HepG2 (cell line): Measurements from ENCODE around the gene CD300LF. TPM values are rescaled to one million over a fixed set of nuclear protein-coding genes. Genes with fewer than 3 reads are reported as not detected.

Experiments
- ATM ChIP-seq: fragments of 450-650 bp; IDR thresholded peaks from 2 replicates; pipeline ENCODE4 v1.7.1; 2017; ENCODE audit warnings: mild to moderate bottlenecking, borderline replicate concordance
- BRF2 ChIP-seq: sonication (generic); formaldehyde crosslinking; IDR thresholded peaks from 2 replicates; pipeline ENCODE4 v1.8.1; 2022; ENCODE audit warnings: mild to moderate bottlenecking, missing genetic modification reagents
- CCDC6 ChIP-seq: sonication (generic); formaldehyde crosslinking; IDR thresholded peaks from 2 replicates; pipeline ENCODE4 v1.8.1; 2022; ENCODE audit warnings: mild to moderate bottlenecking, missing genetic modification reagents, moderate library complexity
- KLF15 ChIP-seq: sonication (generic); formaldehyde crosslinking; IDR thresholded peaks from 2 replicates; pipeline ENCODE4 v1.8.1; 2023; ENCODE audit warnings: borderline replicate concordance, mild to moderate bottlenecking, inconsistent platforms, missing genetic modification reagents, mixed read lengths
- KLF6 ChIP-seq: IDR thresholded peaks from 2 replicates; pipeline ENCODE4 v1.8.0; 2016; ENCODE audit warnings: missing biosample characterization, missing genetic modification reagents
- MEIS1 ChIP-seq: sonication (generic); formaldehyde crosslinking; IDR thresholded peaks from 2 replicates; pipeline ENCODE4 v1.9.0; 2021; ENCODE audit warnings: mild to moderate bottlenecking, missing genetic modification reagents, moderate library complexity, borderline replicate concordance
- NBN ChIP-seq: fragments of 450-650 bp; conservative IDR thresholded peaks from 2 replicates; pipeline ENCODE4 v1.6.1; 2017
- NFIB ChIP-seq: sonication (generic); formaldehyde crosslinking; IDR thresholded peaks from 2 replicates; pipeline ENCODE4 v1.9.0; 2021; ENCODE audit warnings: missing genetic modification reagents, mild to moderate bottlenecking, borderline replicate concordance
- NR1H2 ChIP-seq: sonication (generic); formaldehyde crosslinking; IDR thresholded peaks from 2 replicates; pipeline ENCODE4 v1.8.1; 2022; ENCODE audit warnings: low read depth, missing genetic modification reagents, borderline replicate concordance
- SIX1 ChIP-seq: sonication (generic); formaldehyde crosslinking; IDR thresholded peaks from 2 replicates; pipeline ENCODE4 v1.4.0; 2020; ENCODE audit warnings: missing genetic modification reagents, borderline replicate concordance
- SMAD1 ChIP-seq: sonication (generic); formaldehyde crosslinking; IDR thresholded peaks from 2 replicates; pipeline ENCODE4 v1.4.0; 2020; ENCODE audit warnings: missing genetic modification reagents, low read depth, mild to moderate bottlenecking, borderline replicate concordance
- SMYD3 ChIP-seq: sonication (generic); formaldehyde crosslinking; IDR thresholded peaks from 2 replicates; pipeline ENCODE4 v1.8.1; 2023; ENCODE audit warnings: mild to moderate bottlenecking, missing genetic modification reagents
- SP140L ChIP-seq: sonication (generic); formaldehyde crosslinking; IDR thresholded peaks from 2 replicates; pipeline ENCODE4 v1.4.0; 2020; ENCODE audit warnings: missing genetic modification reagents, borderline replicate concordance
- SPEN ChIP-seq: sonication (generic); formaldehyde crosslinking; IDR thresholded peaks from 2 replicates; pipeline ENCODE4 v1.5.1; 2020; ENCODE audit warnings: low read depth, mild to moderate bottlenecking, missing genetic modification reagents
- SRY ChIP-seq: sonication (generic); formaldehyde crosslinking; IDR thresholded peaks from 2 replicates; pipeline ENCODE4 v1.8.0; 2022; ENCODE audit warnings: mild to moderate bottlenecking, missing genetic modification reagents
- ZBTB21 ChIP-seq: sonication (generic); formaldehyde crosslinking; IDR thresholded peaks from 2 replicates; pipeline ENCODE4 v1.4.0; 2020; ENCODE audit warnings: missing genetic modification reagents
- ZFAT ChIP-seq: sonication (generic); formaldehyde crosslinking; conservative IDR thresholded peaks from 2 replicates; pipeline ENCODE4 v1.8.1; 2023; ENCODE audit warnings: missing genetic modification reagents, inconsistent platforms
- ZFP36L1 ChIP-seq: sonication (generic); formaldehyde crosslinking; IDR thresholded peaks from 2 replicates; pipeline ENCODE4 v1.8.0; 2022; ENCODE audit warnings: mild to moderate bottlenecking, missing genetic modification reagents, moderate library complexity
- ZKSCAN8 ChIP-seq: IDR thresholded peaks from 2 replicates; pipeline ENCODE4 v1.6.1; 2016; ENCODE audit warnings: borderline replicate concordance, missing genetic modification reagents, missing compliant biosample characterization
- ZNF501 ChIP-seq: sonication (generic); formaldehyde crosslinking; IDR thresholded peaks from 2 replicates; pipeline ENCODE4 v1.5.1; 2020; ENCODE audit warnings: mild to moderate bottlenecking, moderate library complexity, missing genetic modification reagents
- ZNF557 ChIP-seq: sonication (generic); formaldehyde crosslinking; IDR thresholded peaks from 2 replicates; pipeline ENCODE4 v1.4.0; 2020; ENCODE audit warnings: missing genetic modification reagents
- ZNF737 ChIP-seq: sonication (generic); formaldehyde crosslinking; IDR thresholded peaks from 2 replicates; pipeline ENCODE4 v1.5.0; 2020; ENCODE audit warnings: missing genetic modification reagents, mild to moderate bottlenecking, borderline replicate concordance
- polyA plus RNA-seq, 8 experiments: library from polyadenylated mRNA; depleted of rRNA in 3 of 8; stranded (reverse) in 7 of 8; unstranded in 1 of 8; fragments of >200 nt; fragmentation: Illumina TruSeq in 4 of 8; extraction: Trizol in 4 of 8; gene quantifications; 2 replicates each; pipeline versions ENCODE4 v1.2.1 to v1.2.3, GENCODE V29; 2011 to 2016; ENCODE audit warnings: low read depth in 4 of 8, missing spikeins in 1 of 8, mixed read lengths in 1 of 8; ENCODE audit not compliant: insufficient read depth in 1 of 8
- total RNA-seq, 5 experiments: library from RNA; depleted of rRNA; stranded (reverse); fragments of >200 nt; fragmentation: Illumina TruSeq; extraction: Trizol; gene quantifications; 2 replicates each; pipeline ENCODE4 v1.2.3, GENCODE V29; 2016; ENCODE audit warnings: low read depth in 1 of 5
- TF ChIP-seq, protein P1 (sequence below): sonication (generic); formaldehyde crosslinking; IDR thresholded peaks from 2 replicates; pipeline ENCODE4 v1.9.0; 2021; ENCODE audit warnings: missing genetic modification reagents, borderline replicate concordance
- TF ChIP-seq, protein P2 (sequence below): sonication (generic); formaldehyde crosslinking; IDR thresholded peaks from 2 replicates; pipeline ENCODE4 v1.5.0; 2020; ENCODE audit warnings: mild to moderate bottlenecking, missing genetic modification reagents
- TF ChIP-seq, protein P3 (sequence below): IDR thresholded peaks from 2 replicates; pipeline ENCODE4 v1.6.1; 2016; ENCODE audit warnings: low read depth, borderline replicate concordance

CD300LF gene
- total and polyA plus RNA-seq, 2 of the 13 experiments (the other 11 are each of a cell fraction or from before 2014, with no cell fraction given), result not detected

GRCh38 chr17:74744714-74745547 lies 32.2 kb upstream of the CD300LF start (continued):
- TF ChIP-seq SP140L (CRISPR knock-in tag) (no peak; the same call in 1 of the 2 replicates), CCDC6 (CRISPR knock-in tag) (peak; percentile 64; the same call in 1 of the 2 replicates), NBN (no peak), ZNF557 (CRISPR knock-in tag) (no peak), ZKSCAN8 (CRISPR knock-in tag) (0 out of 2 replicates have a peak, but pooled peaks have one; percentile 31), SPEN (CRISPR knock-in tag) (no peak; the same call in 1 of the 2 replicates), NR1H2 (no peak), SMAD1 (CRISPR knock-in tag) (peak; percentile 46; the same call in 1 of the 2 replicates), SRY (no peak), SMYD3 (CRISPR knock-in tag) (0 out of 2 replicates have a peak, but pooled peaks have one; percentile 17), KLF6 (peak; percentile 83; the same call in 1 of the 2 replicates), KLF15 (no peak), ZFP36L1 (peak; percentile 61; the same call in 1 of the 2 replicates), ZNF737 (no peak), ZBTB21 (CRISPR knock-in tag) (no peak), MEIS1 (CRISPR knock-in tag) (no peak; the same call in 1 of the 2 replicates), ZNF501 (peak; percentile 85; the same call in 1 of the 2 replicates), SIX1 (no peak), ATM (no peak), NFIB (CRISPR knock-in tag) (no peak), ZFAT (CRISPR knock-in tag) (no peak), BRF2 (CRISPR knock-in tag) (no peak; the same call in 1 of the 2 replicates)
- TF ChIP-seq, protein P1, sequence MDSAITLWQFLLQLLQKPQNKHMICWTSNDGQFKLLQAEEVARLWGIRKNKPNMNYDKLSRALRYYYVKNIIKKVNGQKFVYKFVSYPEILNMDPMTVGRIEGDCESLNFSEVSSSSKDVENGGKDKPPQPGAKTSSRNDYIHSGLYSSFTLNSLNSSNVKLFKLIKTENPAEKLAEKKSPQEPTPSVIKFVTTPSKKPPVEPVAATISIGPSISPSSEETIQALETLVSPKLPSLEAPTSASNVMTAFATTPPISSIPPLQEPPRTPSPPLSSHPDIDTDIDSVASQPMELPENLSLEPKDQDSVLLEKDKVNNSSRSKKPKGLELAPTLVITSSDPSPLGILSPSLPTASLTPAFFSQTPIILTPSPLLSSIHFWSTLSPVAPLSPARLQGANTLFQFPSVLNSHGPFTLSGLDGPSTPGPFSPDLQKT (CRISPR knock-in tag), result no peak
- TF ChIP-seq, protein P2, sequence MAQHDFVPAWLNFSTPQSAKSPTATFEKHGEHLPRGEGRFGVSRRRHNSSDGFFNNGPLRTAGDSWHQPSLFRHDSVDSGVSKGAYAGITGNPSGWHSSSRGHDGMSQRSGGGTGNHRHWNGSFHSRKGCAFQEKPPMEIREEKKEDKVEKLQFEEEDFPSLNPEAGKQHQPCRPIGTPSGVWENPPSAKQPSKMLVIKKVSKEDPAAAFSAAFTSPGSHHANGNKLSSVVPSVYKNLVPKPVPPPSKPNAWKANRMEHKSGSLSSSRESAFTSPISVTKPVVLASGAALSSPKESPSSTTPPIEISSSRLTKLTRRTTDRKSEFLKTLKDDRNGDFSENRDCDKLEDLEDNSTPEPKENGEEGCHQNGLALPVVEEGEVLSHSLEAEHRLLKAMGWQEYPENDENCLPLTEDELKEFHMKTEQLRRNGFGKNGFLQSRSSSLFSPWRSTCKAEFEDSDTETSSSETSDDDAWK (CRISPR knock-in tag), result no peak
- TF ChIP-seq, protein P3, sequence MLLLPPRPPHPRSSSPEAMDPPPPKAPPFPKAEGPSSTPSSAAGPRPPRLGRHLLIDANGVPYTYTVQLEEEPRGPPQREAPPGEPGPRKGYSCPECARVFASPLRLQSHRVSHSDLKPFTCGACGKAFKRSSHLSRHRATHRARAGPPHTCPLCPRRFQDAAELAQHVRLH (CRISPR knock-in tag), result peak; percentile 92; the same call in 1 of the 2 replicates
